ENCODE data around the gene RARS2.
"Not testable (repeated sequence)": the region's sequence is repeated elsewhere in the genome, so short reads cannot be mapped to it uniquely, and the experiment has no call there.

The RARS2 gene

GRCh38 chr6:87501809-87502572, 87.8 kb downstream of the RARS2 start:
- DNase-seq (ENCODE audit: low spot score), result no peak

GRCh38 chr6:87498048-87498447, 91.7 kb downstream of the RARS2 start:
- DNase-seq (ENCODE audit: low spot score), result no peak

- no peak for DNase-seq (ENCODE audit: low spot score)
Measured at GRCh38 chr6:87494761-87495422, 94.9 kb downstream of the RARS2 start.

- DNase-seq (ENCODE audit: low spot score), result not testable (repeated sequence)
Measured at GRCh38 chr6:87489326-87489725, 100.5 kb downstream of the RARS2 start.

- DNase-seq (ENCODE audit: low spot score), result no peak
Measured at GRCh38 chr6:87487555-87487954, 102.2 kb downstream of the RARS2 start.

GRCh38 chr6:87484491-87484890, 105.3 kb downstream of the RARS2 start:
- no peak for DNase-seq (ENCODE audit: low spot score)

GRCh38 chr6:87483929-87484328, 105.9 kb downstream of the RARS2 start:
- DNase-seq (ENCODE audit: low spot score), result no peak

GRCh38 chr6:87482366-87482765, 107.4 kb downstream of the RARS2 start:
- no peak for DNase-seq (ENCODE audit: low spot score)

GRCh38 chr6:87481931-87482330, 107.9 kb downstream of the RARS2 start:
- DNase-seq (ENCODE audit: low spot score), result no peak

GRCh38 chr6:87473419-87473903, 116.3 kb downstream of the RARS2 start:
- no peak for DNase-seq (ENCODE audit: low spot score)

- peak; percentile 94 for DNase-seq (ENCODE audit: low spot score)
Measured at GRCh38 chr6:87472525-87473418, 117.0 kb downstream of the RARS2 start, which contains the start of gene SLC35A1. Gene SLC35A1, plus strand, starts transcription at chr6:87472974. Its CDS starts 30 bp downstream, at chr6:87473004.

GRCh38 chr6:87465051-87465450, 124.7 kb downstream of the RARS2 start:
- no peak for DNase-seq (ENCODE audit: low spot score)

Data from left forelimb (tissue), 1 donor.